HuH-7 (cell line): ENCODE results near the gene ZNF292.
A peak's percentile ranks its signal among the peaks of the same experiment; 100 is the strongest.
"Not testable (repeated sequence)": the region's sequence is repeated elsewhere in the genome, so short reads cannot be mapped to it uniquely, and the experiment has no call there.

Experiments used
- DNase-seq: peaks from one replicate; pipeline ENCODE4 v3.0.0; 2011; ENCODE audit warnings: low spot score

The ZNF292 gene

GRCh38 chr6:87154993-87155841, at the start of gene ZNF292:
TSS of gene ZNF292 (plus strand) at chr6:87155565. CDS start at chr6:87155592, 27 bp downstream.
- peak; percentile 89 for DNase-seq

- DNase-seq = no peak
Measured at GRCh38 chr6:87105823-87106222, 49.5 kb upstream of the ZNF292 start.

- DNase-seq = no peak
Measured at GRCh38 chr6:87110636-87111035, 44.7 kb upstream of the ZNF292 start.

GRCh38 chr6:87115402-87116135, 39.8 kb upstream of the ZNF292 start:
- DNase-seq = no peak

GRCh38 chr6:87116922-87117321, 38.4 kb upstream of the ZNF292 start:
- DNase-seq = no peak

- DNase-seq = no peak
Measured at GRCh38 chr6:87118054-87118453, 37.3 kb upstream of the ZNF292 start.

- no peak for DNase-seq
Measured at GRCh38 chr6:87122477-87122876, 32.9 kb upstream of the ZNF292 start.

GRCh38 chr6:87124074-87124473, 31.3 kb upstream of the ZNF292 start:
- no peak for DNase-seq

GRCh38 chr6:87126501-87126900, 28.9 kb upstream of the ZNF292 start:
- no peak for DNase-seq

GRCh38 chr6:87127737-87128136, 27.6 kb upstream of the ZNF292 start:
- DNase-seq = no peak

- DNase-seq = no peak
Measured at GRCh38 chr6:87136963-87137362, 18.4 kb upstream of the ZNF292 start.

- DNase-seq = peak; percentile 44
Measured at GRCh38 chr6:87139236-87139635, 16.1 kb upstream of the ZNF292 start.

- not testable (repeated sequence) for DNase-seq
Measured at GRCh38 chr6:87139927-87140326, 15.4 kb upstream of the ZNF292 start.

GRCh38 chr6:87146363-87146762, 9.0 kb upstream of the ZNF292 start:
- no peak for DNase-seq

GRCh38 chr6:87150406-87150805, 5.0 kb upstream of the ZNF292 start:
- no peak for DNase-seq

GRCh38 chr6:87151471-87151780, 3.9 kb upstream of the ZNF292 start:
- no peak for DNase-seq

- peak; percentile 75 for DNase-seq
Measured at GRCh38 chr6:87151781-87152525, 3.4 kb upstream of the ZNF292 start.

GRCh38 chr6:87152526-87152955, 2.8 kb upstream of the ZNF292 start:
- DNase-seq = no peak

GRCh38 chr6:87154641-87154992, 748 bp upstream of the ZNF292 start:
- DNase-seq = peak; percentile 65

GRCh38 chr6:87155842-87156815, 764 bp downstream of the ZNF292 start:
- peak; percentile 31 for DNase-seq

GRCh38 chr6:87157596-87157995, 2.2 kb downstream of the ZNF292 start:
- DNase-seq = not testable (repeated sequence)

- DNase-seq = no peak
Measured at GRCh38 chr6:87161299-87161698, 5.9 kb downstream of the ZNF292 start.
